HG03439 (cell line): ENCODE measurements around the gene COL1A1.

ENCODE experiments used
- ATAC-seq: cut with Tn5 transposase; IDR thresholded peaks from one replicate; pipeline ENCODE4 v1.9.1; 2021; ENCODE audit warnings: mild to moderate bottlenecking, moderate library complexity; ENCODE audit not compliant: unreplicated experiment

Gene COL1A1

DNA sequence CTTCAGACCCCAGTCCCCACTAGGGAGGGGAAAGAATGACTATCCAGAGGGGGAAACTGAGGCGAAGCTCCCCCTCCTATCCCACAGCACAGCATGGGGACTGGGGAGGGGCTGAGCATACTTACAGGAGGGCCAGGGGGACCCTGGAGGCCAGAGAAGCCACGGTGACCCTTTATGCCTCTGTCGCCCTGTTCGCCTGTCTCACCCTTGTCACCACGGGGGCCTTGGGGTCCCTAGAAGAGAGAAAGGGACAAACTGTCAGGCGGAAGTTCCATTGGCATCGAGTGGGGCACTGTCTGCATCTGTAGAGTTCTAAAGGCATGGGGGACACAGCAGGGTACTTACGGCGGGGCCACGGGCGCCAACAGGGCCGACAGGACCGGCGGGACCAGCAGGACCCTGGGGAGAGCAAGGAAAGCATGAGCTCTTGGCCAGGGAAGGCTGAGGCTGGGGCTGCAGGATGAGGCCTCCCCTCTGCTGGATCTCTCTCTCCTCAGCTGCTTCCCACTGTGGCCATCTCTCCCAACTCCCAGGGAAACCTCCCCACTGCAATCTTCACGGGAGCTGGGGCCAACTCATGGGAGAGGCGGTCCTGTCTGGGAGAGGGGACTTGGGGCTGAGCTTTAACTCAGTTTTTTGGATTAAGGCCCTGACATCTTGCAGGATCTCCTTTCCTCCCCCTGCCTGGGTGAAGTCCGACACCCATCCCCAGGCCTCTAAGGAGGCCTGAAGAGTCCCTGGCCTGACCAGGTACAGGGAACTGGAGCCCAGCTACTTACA, 13.5 kb downstream of the COL1A1 start:
- no peak for ATAC-seq

DNA sequence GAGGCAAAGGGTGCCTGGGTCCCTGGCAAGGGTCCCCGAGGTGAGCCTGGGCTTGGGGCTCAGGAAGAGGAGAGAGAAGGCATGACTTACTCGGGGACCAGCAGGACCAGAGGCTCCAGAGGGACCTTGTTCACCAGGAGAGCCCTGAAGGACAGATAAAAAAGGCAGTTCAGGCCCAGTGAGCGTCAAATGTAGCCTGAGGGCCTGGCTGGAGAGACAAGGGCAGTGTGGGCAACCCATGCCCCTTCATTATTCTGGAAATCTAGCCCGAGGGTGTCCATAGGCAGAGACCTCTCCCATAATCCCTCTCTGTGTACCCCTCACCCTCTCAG, 14.1 kb downstream of the COL1A1 start:
- ATAC-seq, result no peak

DNA sequence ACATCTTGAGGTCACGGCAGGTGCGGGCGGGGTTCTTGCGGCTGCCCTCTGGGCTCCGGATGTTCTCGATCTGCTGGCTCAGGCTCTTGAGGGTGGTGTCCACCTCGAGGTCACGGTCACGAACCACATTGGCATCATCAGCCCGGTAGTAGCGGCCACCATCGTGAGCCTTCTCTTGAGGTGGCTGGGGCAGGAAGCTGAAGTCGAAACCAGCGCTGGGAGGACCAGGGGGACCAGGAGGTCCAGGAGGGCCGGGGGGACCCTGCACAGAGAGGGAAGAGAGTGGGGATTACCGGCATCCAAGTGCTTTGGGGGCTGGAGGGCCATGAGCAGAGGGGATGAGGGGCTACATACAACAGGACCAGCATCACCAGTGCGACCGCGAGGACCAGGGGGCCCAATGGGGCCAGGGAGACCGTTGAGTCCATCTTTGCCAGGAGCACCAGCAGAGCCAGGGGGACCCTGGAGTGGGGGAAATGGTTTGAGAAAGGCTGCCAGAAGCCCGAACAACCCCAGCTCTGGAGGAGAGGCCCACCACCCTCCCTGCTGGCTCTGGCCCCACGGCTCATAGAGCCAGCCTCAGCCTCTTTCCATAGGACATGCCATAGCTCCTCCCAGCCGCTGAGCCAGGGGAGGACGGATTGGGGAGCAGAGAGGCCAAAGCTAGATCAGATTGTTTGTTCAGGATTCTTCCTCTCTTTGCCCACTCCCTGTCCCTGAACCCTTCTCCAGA, 14.6 kb downstream of the COL1A1 start:
- ATAC-seq, result no peak

DNA sequence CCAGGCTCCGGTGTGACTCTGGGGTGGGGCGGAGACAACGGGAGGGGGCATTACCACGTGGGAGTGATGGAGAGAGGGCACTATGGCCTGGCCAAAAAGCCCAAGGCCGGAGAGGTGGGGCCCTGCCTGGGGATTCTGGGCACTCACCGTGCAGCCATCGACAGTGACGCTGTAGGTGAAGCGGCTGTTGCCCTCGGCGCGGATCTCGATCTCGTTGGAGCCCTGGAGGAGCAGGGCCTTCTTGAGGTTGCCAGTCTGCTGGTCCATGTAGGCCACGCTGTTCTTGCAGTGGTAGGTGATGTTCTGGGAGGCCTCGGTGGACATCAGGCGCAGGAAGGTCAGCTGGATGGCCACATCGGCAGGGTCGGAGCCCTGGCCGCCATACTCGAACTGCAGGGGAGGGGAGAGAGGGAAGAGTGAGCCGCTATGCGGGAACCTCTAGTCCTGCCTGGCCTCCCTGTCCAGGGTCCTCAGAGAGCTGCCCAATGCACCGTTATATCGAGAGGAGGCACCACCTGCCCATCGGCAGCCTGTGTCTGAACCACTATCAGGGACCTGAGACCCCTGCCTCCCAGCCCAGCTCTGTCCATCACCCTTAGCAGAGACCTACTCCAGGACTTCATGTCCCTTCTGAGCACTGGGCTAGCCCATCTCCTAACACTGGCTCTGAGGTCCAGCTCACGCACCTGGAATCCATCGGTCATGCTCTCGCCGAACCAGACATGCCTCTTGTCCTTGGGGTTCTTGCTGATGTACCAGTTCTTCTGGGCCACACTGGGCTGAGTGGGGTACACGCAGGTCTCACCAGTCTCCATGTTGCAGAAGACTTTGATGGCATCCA, 15.6 kb downstream of the COL1A1 start:
- no peak for ATAC-seq

DNA sequence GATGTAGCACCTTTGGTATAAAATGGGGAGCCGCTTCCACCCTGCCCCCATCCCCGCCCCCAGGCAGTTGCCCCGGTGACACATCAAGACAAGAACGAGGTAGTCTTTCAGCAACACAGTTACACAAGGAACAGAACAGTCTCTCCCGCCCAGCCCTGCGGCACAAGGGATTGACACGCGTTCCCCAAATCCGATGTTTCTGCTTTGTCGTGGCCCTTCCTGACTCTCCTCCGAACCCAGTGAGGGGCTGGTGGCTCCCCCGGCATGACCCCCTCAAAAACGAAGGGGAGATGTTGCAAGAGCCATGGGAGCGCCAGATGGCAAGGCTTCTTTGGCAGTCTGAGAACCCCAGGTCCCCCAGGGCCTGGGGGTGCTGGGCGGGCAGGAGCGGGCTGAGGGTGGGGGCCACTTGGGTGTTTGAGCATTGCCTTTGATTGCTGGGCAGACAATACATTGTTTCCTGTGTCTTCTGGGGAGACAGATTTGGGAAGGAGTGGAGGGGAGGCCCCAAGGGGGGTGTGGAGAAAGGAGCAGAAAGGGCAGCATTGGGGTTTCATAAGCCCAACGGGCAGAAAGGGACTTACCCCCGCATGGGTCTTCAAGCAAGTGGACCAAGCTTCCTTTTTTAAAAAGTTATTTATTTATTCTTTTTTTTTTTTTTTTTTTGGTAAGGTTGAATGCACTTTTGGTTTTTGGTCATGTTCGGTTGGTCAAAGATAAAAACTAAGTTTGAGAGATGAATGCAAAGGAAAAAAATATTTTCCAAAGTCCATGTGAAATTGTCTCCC, 16.6 kb downstream of the COL1A1 start:
- no peak for ATAC-seq

DNA sequence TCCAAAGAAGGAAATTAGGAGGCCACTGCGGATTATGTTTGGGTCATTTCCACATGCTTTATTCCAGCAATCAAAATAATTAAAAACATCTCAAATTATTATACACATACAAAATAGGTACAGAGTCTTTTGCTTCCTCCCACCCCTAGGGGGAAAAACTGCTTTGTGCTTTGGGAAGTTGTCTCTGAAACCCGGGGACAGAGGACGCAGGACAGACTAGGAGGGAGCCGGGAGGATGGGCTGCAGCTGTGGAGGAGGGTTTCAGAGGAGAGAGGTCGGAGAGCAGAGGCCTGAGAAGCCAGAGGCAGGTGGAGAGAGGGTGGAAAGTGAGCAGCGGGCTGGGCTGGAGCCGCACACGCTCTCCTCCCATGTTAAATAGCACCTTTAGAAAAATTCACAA, 17.4 kb downstream of the COL1A1 start:
- ATAC-seq, result no peak

DNA sequence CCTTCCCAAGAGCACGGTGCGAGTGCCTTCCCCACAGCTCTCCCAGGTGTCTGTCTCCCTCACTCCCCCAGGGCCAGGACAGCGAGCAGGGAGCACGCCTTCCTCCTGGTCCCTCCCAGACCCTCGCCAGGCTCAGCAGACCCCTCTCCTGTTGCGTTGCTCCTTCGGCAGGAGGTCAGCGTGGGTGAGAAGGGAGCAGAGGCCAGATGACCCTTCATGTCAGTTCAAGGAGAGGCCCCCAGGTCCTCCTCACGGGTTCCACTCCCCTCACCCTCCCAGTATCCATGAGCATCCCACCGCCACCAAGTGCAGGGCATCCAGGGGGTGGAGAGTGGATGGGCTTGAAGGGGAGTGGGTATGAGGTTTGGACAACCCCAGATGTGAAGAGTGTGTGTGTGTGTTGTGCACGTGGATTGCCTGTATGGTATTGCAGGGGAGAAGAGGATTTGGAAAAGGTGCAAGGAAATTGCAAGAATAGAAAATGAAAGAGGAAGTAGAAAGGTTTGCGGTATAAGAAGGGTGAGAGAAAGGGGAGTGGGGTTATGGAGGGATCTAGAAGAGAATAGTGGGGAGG, 17.9 kb downstream of the COL1A1 start:
- ATAC-seq, result no peak

DNA sequence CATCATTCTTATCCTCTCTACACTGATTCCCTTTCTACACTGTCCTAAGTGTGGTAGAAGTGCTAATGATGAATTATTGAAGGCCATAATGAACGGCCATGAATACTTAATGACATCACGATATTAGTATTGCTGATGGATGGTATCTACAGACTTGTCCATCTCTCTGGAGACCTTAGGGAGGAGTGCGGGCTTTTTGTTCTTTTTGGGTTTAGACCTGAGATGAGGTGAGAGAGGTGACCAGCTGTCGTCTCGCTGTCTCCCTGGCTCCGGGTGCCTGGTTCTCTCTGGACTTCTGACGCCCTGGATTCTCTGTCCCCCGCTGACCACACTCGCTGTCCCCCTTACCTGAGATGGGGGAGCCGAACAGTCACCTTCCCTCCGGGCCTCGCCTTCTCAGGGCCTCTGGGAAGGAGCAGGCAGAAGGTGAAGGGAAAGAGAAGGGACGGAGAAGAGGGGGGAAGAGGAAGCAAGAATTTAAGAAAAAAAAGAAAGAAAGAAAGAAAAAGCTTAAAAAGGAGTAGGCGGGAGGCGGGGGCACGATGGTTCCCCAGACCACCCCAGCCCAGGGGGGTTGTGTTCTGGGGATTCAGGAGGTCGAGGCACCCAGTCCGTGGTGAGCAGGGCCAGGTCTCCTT, 18.5 kb downstream of the COL1A1 start:
- no peak for ATAC-seq

DNA sequence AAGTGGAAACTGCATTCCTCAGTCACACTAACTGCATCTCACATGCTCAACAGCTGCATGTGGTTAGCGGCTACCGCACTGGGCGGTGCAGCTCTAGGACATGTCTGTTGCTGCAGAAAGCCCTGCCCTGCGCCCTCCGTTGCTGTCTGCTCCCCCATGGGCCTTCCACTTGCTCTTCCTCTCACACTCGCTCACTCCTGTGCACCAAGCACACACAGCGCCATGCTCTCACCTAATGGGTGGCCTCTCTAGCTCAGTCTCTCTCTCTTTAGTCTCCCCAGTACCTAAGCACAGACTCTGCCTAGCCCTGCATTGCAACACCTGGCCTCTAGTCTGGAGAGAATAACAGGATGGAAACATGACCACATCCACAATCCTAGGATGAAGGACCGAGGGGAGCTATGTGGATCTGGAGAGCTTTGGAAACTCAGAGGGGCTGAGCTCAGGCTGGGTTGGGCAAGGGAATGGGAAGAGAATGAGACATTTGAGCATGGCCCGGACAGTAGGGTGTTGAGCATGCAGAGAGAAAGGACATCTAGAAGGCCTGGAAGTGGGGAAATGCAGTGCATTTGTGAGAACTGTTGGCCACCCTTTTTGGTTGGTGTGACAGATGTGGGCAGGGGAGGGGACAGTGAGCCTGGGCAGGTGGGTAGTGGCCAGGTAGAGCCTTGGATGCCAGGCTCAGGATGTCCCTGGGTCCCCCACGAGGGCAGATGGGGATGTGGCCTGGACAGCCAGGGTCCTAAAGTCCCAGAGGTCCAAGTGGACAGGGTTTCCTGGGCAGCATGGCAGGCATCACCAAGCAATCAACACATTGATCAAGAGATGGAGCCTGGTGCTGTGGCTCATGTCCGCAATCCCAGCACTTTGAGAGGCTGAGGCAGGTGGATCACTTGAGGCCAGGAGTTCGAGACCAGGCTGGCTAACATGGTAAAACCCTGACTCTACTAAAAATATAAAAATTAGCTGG, 19.6 kb downstream of the COL1A1 start:
- no peak for ATAC-seq

DNA sequence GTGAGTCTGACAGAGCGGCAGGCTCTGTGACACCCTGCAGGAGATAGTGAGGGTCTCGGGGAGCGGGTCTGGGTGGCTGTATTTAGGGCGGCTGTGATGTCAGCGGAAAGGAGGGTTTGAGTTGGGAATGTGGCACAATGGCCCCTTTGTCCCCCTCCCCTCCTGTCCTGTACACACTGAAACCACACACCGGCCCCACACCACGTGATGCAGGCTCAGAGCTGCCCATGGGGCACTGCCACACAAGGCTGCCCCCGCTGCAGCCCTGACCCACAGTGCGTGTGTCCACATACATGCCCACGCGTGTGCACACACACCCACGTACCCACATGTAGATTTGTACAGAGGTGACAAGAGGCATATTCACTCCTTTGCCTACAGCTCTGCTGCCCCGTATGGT, 20.3 kb downstream of the COL1A1 start:
- no peak for ATAC-seq

DNA sequence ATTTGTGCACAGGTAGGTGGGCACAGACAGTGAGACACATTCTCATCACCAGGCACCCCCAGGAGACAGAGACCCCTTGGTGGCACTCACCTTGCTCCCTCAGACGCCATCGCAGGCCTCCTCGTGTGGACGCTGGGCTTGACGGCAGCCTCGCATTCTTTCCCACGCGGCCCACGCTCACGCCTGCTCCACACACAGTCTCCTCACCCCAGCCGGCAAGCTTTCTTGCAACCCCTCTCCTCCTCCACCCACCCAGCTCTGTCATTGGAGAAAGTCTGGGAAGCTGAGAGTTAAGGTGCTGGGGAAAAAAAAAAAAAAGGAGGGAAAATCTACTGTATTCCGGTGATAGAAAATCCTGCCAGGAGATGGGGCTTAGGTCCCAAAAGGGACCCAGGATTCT, 20.8 kb downstream of the COL1A1 start:
- no peak for ATAC-seq

DNA sequence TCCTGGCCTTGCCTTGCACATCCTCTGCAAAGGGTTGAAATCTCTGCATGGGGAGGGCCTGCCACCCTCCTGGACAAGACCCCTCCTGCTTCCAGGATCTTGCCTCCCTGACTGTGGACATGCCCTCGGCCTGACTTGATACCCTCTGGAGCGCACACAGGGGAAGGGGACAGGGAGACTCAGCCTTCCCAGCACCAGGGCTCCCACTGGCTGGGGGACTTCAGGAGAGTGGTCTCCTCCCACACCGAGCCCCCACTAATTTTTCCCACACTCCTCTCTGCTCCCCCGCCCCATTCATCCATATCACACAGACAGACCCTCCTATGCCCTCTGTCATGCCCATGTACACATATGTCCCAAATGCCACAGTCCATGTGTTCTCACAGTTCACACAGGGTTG, 21.3 kb downstream of the COL1A1 start:
- ATAC-seq, result no peak

DNA sequence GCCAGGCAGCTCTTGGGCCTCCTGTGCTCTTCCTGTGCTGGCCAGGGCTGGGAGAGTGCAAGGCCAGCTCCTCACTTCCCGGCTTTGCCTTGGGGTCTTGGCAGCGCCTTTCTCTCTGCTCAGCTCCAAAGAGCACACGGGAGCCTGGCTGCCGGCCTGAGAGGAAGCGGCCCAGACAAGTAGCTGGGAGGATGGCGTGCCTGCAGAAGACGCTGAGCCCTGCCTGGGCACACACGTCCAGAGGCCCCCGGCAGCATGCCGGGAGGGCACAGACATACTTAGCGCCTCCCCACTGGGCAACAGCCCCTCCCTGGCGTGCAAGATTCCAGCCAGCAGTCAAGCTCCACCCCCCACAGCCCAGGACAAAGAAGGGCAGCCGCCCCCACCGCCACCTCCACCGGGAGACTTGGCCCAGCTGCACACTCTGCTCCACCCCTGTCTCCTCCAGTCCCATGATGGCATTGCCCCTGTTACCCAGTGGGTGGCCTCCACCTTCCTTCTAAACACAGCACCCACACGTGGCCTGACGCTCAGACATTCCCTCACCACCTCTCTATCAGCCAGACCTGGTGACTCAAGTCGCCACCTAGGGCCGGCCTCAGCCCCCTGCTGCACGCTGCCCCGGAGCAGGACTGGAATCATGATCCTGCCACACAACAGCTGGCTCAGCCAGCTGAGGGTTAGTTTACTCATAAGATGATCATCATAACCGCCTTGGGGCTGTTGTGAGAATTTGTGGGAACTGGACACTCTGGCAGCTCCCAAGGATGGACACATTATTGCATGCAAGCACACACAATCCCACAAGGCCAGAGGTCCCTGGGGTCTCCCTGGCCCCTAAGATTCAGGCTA, 23.2 kb downstream of the COL1A1 start:
- ATAC-seq, result no peak

DNA sequence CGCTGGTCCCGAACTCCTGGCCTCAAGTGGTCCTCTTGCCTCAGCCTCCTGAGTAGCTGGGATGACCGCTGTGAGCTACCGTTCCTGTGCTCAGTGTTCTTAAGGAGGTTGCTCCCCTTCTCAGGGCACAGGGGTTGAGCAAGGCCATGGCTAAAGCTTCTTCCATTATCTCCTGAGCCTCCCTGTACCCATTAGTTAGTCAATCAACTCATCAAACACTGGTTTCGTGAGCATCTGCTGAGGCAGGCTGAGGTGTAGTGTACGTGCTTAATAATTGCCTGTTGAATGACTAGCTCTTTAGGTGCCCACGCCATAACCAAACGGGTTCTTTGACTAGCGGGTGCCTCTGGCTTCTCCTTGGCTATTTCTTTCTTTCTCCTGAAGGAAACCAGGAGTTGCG, 24.0 kb downstream of the COL1A1 start:
- ATAC-seq, result no peak

DNA sequence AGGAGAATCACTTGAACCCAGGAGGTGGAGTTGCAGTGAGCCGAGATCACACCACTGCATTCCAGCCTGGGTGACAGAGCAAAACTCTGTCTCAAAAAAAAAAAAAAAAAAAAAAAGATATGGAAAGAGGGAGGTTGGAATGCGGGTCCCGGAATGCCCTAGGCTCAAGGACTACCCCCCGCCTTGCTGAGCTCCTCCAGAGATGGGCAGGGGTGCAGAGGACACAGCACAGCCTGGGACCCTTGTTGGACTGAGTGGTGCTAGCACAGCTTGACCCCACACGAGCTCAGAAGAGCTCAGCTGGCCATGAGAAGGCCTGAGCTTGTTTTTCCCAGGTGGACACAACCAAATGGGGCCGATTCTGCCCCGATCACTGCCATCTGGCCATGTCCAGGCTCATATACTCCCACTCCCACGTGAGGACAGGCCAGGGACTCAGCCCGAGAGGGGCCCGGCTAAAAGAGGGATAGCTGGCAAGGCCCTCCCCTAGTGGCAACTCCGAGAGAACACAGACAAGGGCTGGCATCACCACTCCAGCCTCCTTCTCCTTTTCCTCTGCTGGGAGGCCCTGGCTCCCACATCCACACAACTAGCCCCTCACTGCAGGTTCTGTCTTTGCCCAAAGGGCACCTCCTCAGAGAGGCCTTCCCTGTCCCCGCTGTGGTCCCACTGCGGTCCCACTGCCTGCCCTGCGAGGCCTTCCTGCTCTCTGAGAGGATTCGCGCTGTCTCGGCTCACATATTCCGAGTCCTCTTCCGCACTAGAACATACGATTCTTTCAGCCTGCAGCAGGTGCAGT, 24.7 kb downstream of the COL1A1 start:
- ATAC-seq, result no peak

DNA sequence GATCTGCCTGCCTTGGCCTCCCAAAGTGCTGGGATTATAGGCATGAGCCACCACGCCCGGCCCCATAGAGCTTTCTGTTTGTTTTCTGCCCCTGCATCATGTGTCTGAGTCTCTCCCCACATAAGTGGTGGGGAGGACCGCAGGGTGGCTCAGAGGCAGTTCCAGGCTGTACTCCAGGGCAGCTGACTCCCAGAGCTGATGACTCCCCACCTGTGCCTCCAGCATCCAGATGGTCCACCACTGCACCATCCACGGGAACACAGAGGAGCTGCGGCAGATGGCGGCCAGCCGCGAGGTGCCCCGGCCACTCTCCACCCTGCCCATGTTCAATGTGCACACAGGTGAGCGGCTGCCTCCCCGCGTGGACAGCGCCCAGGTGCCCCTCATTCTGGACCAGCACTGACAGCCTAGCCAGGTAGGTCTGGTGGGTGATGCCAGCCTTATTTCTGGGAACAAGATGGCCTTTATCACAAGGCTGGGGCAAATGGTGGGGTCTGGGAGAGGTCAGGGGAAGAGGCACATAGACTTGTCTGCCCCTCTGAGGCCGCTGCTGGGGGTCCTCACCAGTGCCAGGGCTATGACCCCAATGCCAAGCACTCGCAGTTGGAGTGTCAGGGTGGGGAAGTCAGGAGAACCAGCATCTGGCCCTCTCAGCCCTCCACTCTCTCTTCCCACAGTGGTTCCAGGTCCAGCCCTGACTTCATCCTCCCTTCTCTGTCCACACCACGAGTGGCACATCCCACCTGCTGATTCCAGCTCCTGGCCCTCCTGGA, 26.2 kb downstream of the COL1A1 start:
- no peak for ATAC-seq

DNA sequence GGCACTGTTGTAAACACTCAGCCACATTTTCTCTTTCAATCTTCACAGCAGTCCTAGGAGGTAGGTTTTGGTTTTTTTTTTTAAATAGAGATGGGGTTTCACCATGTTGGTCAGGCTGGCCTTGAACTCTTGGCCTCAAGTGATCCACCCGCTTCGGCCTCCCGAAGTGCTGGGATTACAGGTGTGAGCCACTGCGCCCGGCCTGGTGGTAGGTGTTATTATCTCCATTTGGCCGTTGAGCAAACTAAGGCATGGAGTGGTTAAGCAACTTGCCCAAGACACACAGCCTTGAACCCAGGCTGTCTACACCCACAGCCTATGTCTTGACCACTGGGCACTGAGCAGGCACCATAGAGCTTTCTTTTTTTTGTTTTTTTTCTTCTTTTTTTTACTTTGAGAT, 27.0 kb downstream of the COL1A1 start:
- no peak for ATAC-seq
